IMR-90 (cell line): Measurements from ENCODE around the gene ZNF584.
A peak's percentile ranks its signal among the peaks of the same experiment; 100 is the strongest.

ENCODE experiments used
- CHD1 ChIP-seq: IDR thresholded peaks from 2 replicates; pipeline ENCODE4 v1.6.1; 2012; ENCODE audit warnings: low read depth, low read length, improper control_type of control experiment
- FOS ChIP-seq: fragments of 150-350 bp; IDR thresholded peaks from 2 replicates; pipeline ENCODE4 v1.6.1; 2016; ENCODE audit warnings: low read depth, low read length
- MAFK ChIP-seq: IDR thresholded peaks from 2 replicates; pipeline ENCODE4 v1.6.1; 2012; ENCODE audit warnings: low read depth, low read length, improper control_type of control experiment
- MAZ ChIP-seq: IDR thresholded peaks from 2 replicates; pipeline ENCODE4 v1.6.1; 2012; ENCODE audit warnings: low read depth, mild to moderate bottlenecking, low read length, improper control_type of control experiment, moderate library complexity, borderline replicate concordance
- NFE2L2 ChIP-seq: fragments of 150-350 bp; IDR thresholded peaks from 2 replicates; pipeline ENCODE4 v1.6.1; 2016; ENCODE audit warnings: low read depth, mild to moderate bottlenecking, low read length
- POLR2A ChIP-seq: IDR thresholded peaks from 2 replicates; pipeline ENCODE4 v1.6.1; 2012; ENCODE audit warnings: mild to moderate bottlenecking, low read depth, low read length
- RFX5 ChIP-seq: IDR thresholded peaks from 2 replicates; pipeline ENCODE4 v1.8.0; 2012; ENCODE audit warnings: low read depth, mild to moderate bottlenecking, low read length, moderate library complexity
- TF ChIP-seq, protein P1 (sequence below): conservative IDR thresholded peaks from 2 replicates; pipeline ENCODE4 v1.5.1; 2012; ENCODE audit warnings: mild to moderate bottlenecking, low read depth, low read length, improper control_type of control experiment
- TF ChIP-seq, protein P2 (sequence below): fragments of 150-350 bp; IDR thresholded peaks from 2 replicates; pipeline ENCODE4 v1.6.1; 2016; ENCODE audit warnings: low read depth, mild to moderate bottlenecking, low read length, moderate library complexity, borderline replicate concordance

DNA sequence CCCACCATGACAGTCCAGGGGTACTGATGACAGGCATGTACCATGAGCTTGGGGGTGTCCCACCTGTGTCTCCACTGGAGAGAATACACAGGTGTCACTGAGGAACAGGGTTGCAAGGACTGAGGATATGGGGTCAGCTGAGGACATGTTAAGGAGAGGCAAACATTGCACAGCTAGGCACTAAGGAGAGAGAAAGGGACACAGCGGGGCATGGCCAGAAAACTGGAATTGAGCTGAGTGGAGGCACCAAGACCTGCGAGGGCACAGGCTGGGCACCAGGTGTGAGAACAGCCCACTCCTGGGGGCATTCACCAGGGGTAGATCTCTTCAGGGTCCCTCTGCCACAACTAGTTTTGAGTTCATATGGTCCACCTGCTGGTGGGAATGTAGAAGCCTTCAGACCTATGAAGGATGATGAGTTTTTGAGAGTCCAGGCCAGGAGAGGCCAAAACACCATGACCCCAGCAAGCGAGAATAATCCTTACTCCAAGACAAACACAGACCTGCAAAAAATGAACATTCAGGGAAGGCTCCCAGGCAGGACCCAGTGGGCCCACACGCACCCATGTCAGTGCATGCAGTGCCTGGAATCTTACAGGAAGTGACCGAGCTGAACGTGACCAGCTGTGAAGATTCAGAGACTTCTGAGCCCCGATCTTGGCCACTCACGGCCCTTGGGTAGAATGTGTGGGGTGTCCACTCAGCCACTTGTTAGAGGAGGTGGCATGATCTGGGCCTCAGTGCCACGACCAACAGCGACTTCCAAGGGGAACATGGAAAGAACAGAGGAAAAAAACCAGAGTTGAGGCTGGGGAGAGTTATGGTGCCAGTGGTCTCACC, 1.4 kb upstream of the ZNF584 start:
- TF ChIP-seq FOS (no peak), NFE2L2 (no peak), MAZ (no peak), POLR2A (no peak), RFX5 (no peak), CHD1 (no peak), MAFK (no peak)
- TF ChIP-seq, protein P1, sequence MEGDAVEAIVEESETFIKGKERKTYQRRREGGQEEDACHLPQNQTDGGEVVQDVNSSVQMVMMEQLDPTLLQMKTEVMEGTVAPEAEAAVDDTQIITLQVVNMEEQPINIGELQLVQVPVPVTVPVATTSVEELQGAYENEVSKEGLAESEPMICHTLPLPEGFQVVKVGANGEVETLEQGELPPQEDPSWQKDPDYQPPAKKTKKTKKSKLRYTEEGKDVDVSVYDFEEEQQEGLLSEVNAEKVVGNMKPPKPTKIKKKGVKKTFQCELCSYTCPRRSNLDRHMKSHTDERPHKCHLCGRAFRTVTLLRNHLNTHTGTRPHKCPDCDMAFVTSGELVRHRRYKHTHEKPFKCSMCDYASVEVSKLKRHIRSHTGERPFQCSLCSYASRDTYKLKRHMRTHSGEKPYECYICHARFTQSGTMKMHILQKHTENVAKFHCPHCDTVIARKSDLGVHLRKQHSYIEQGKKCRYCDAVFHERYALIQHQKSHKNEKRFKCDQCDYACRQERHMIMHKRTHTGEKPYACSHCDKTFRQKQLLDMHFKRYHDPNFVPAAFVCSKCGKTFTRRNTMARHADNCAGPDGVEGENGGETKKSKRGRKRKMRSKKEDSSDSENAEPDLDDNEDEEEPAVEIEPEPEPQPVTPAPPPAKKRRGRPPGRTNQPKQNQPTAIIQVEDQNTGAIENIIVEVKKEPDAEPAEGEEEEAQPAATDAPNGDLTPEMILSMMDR = peak; percentile 39
- TF ChIP-seq, protein P2, sequence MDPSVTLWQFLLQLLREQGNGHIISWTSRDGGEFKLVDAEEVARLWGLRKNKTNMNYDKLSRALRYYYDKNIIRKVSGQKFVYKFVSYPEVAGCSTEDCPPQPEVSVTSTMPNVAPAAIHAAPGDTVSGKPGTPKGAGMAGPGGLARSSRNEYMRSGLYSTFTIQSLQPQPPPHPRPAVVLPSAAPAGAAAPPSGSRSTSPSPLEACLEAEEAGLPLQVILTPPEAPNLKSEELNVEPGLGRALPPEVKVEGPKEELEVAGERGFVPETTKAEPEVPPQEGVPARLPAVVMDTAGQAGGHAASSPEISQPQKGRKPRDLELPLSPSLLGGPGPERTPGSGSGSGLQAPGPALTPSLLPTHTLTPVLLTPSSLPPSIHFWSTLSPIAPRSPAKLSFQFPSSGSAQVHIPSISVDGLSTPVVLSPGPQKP = no peak
